ENCODE results near the gene COL5A1. TPM values are rescaled to one million over a fixed set of nuclear protein-coding genes. Genes with fewer than 3 reads are reported as not detected.
"Not testable (repeated sequence)": the region's sequence is repeated elsewhere in the genome, so short reads cannot be mapped to it uniquely, and the experiment has no call there.

COL5A1 gene
- total RNA-seq, 2 experiments from 2014 or later = 0.12 to 0.19 TPM

GRCh38 chr9:134712243-134712642 is 70.6 kb downstream of the COL5A1 start:
- ChIA-PET CTCF (no interaction called here), POLR2A (no interaction called here)
- Mint-ChIP-seq H3K27ac (no peak overlapping the region), H3K36me3 (no peaks in the 10 kb centered on the region), H3K4me1 (ENCODE audit: low read depth) (no peaks in the 10 kb centered on the region), H3K4me3 (no peak overlapping the region), H3K27me3 (no peaks in the 10 kb centered on the region), H3K9me3 (no peaks in the 10 kb centered on the region)
- DNase-seq = no peak
- intact Hi-C loops (cut with micrococcal nuclease) = no loop called here

DNA sequence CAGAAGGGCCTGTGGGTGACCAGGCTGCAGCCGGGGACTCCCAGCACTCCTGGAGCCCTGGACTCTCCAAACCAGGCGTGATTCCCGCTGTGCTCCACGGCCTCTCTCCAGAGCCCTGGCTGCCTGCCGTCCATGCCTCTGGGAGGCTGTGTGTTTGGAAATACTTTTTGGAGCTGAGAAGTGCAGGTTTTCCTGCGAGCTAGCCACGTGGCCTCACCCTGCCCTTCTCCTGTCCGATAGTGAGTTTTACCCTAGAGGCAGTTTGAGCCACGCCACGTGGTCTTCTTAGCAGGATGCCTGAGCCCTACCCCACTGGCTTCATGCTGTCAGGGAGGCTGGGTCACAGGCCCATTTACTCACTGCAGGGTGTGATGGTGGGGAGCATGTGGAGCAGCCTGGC is 71.3 kb downstream of the COL5A1 start:
- DNase-seq = no peak
- intact Hi-C loops (cut with micrococcal nuclease) = no loop called here
- H3K27ac Mint-ChIP-seq = no peak overlapping the region
- no peaks in the 10 kb centered on the region for H3K36me3 Mint-ChIP-seq
- ChIA-PET CTCF (no interaction called here), POLR2A (no interaction called here)
- H3K27me3 Mint-ChIP-seq = no peaks in the 10 kb centered on the region
- no peaks in the 10 kb centered on the region for H3K9me3 Mint-ChIP-seq
- no peak overlapping the region for H3K4me3 Mint-ChIP-seq
- no peaks in the 10 kb centered on the region for H3K4me1 Mint-ChIP-seq (ENCODE audit: low read depth)

DNA sequence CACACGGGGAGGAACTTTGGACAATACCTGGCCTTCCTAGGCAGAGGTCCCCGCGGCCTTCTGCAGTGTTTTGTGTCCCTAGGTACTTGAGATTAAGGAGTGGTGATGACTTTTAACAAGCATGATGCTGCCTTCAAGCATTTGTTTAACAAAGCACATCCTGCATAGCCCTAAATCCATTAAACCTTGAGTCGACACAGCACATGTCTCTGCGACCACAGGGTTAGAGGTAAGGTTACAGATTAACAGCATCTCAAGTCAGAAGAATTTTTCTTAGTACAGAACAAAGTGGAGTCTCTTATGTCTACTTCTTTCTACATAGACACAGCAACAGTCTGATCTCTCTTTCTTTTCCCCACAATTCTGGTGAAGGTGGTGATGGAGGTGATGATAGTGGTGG is 73.9 kb downstream of the COL5A1 start:
- H3K27me3 Mint-ChIP-seq; H3K27ac Mint-ChIP-seq; H3K4me1 Mint-ChIP-seq (ENCODE audit: low read depth); POLR2A ChIA-PET; DNase-seq; CTCF ChIA-PET; H3K9me3 Mint-ChIP-seq; H3K4me3 Mint-ChIP-seq; H3K36me3 Mint-ChIP-seq; intact Hi-C loops (cut with micrococcal nuclease): not testable (repeated sequence)

DNA sequence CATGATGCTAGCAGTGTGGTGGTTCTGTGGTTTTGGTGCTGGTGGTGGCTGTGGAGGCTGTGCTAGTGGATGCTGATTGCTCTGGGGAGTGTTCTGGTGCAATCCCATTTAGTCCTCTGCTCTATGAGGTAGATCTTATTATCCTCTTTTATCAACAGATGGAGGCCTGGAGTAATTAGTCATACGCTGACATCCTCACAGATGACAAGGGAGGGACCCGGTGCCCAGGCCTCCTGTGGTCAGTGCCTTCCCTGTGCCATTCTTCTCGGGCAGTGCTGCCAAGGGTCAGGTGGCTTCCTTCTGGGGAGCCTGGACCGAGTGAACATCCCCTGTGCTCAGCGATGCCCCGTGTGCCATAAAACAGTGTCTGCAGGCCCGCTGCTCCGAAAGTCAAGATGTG is 74.5 kb downstream of the COL5A1 start:
- ChIA-PET CTCF (no interaction called here), POLR2A (no interaction called here)
- intact Hi-C loops (cut with micrococcal nuclease) = no loop called here
- no peaks in the 10 kb centered on the region for H3K36me3 Mint-ChIP-seq
- no peaks in the 10 kb centered on the region for H3K27me3 Mint-ChIP-seq
- H3K4me1 Mint-ChIP-seq (ENCODE audit: low read depth) = no peaks in the 10 kb centered on the region
- no peak overlapping the region for H3K4me3 Mint-ChIP-seq
- DNase-seq = no peak
- no peaks in the 10 kb centered on the region for H3K9me3 Mint-ChIP-seq
- H3K27ac Mint-ChIP-seq = no peak overlapping the region

DNA sequence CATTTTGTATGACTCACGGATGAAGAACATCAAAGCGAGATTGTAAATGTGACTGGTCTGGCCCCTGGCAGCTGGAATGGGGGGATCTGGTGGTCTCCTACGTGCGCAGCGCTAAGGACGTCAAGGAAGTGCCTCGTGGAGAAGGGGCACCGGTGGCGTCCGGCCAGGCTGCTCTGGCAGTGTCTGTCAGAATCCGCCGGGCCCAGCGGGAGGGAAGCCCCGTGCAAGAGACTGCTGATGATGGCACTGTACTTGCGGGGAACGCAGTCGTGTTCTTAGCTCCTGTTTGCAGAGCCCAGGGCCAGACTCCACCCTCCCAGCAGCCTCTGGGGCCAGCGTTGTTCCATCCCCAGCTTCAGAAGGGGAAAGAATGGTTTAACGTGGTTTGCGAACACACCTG is 75.5 kb downstream of the COL5A1 start:
- Mint-ChIP-seq H3K9me3 (no peaks in the 10 kb centered on the region), H3K36me3 (no peaks in the 10 kb centered on the region), H3K27me3 (no peaks in the 10 kb centered on the region), H3K4me3 (no peak overlapping the region), H3K4me1 (ENCODE audit: low read depth) (no peaks in the 10 kb centered on the region), H3K27ac (no peak overlapping the region)
- ChIA-PET CTCF (no interaction called here), POLR2A (no interaction called here)
- intact Hi-C loops (cut with micrococcal nuclease) = no loop called here
- no peak for DNase-seq

DNA sequence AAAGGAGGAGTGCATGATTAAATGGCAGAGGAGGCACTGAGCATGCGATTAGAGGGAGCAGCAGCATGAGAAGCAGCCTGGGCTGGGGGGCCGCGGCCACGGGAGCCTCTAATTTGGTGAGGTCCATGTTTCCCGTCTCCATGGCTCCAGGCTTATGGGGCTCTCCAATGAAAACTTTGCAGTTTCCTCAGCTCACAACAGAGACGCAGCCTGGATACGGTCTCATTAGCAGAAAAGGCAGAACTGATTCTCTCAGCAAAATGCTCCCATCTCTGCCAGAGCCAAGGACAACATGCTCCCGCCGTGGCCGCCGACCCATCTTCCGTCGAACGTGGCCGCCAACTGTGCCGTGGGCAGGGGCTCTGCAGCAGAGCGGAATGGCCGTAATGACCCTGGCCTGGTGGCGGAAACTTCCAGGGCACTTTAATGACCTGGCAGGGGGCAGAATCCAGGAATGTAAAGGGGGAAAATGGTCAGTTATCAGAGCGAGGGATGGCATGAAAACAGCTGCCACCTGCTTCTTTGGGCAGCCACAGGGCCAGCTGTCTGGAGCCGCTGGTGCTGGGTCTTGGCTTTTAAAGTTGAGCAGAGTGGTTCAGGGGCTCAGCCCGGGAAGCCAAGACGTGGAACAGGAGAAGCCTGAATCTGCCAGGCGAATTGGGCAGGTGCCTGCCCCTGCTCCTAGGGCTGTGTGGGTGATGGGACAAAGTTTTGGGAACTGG is 76.5 kb downstream of the COL5A1 start:
- DNase-seq = no peak
- ChIA-PET CTCF (no interaction called here), POLR2A (no interaction called here)
- Mint-ChIP-seq H3K27me3 (peaks cover 3% of the 10 kb centered on the region), H3K27ac (no peak overlapping the region), H3K4me1 (ENCODE audit: low read depth) (no peaks in the 10 kb centered on the region), H3K9me3 (no peaks in the 10 kb centered on the region), H3K36me3 (no peaks in the 10 kb centered on the region), H3K4me3 (no peak overlapping the region)
- intact Hi-C loops (cut with micrococcal nuclease) = no loop called here

DNA sequence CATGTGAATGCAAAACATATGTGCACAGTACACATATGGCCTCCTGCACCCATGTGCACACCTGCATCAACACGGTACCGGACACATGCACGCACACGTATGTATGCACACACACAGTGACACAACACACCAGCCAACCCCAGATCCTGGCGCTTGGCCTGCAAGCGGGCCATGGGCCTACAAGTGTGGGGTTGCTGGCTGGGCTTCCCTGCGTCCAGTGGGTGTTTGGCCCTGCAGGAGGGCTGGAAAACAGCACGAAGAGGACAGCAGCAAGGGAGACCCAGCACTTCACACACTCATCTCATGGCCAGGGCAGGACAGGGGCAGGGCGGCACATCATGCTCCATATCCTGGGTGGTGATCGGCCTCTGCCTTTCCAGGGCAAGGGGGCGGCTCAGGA is 77.7 kb downstream of the COL5A1 start:
- Mint-ChIP-seq H3K27ac (no peak overlapping the region), H3K4me1 (ENCODE audit: low read depth) (no peaks in the 10 kb centered on the region), H3K36me3 (no peaks in the 10 kb centered on the region), H3K4me3 (no peak overlapping the region), H3K9me3 (no peaks in the 10 kb centered on the region), H3K27me3 (peaks cover 10% of the 10 kb centered on the region)
- DNase-seq = no peak
- ChIA-PET POLR2A (no interaction called here), CTCF (no interaction called here)
- intact Hi-C loops (cut with micrococcal nuclease) = no loop called here

GRCh38 chr9:134720136-134720753 is 78.6 kb downstream of the COL5A1 start:
- intact Hi-C loops (cut with micrococcal nuclease) = no loop called here
- ChIA-PET POLR2A (no interaction called here), CTCF (no interaction called here)
- Mint-ChIP-seq H3K27ac (no peak overlapping the region), H3K27me3 (peaks cover 10% of the 10 kb centered on the region), H3K9me3 (no peaks in the 10 kb centered on the region), H3K36me3 (no peaks in the 10 kb centered on the region), H3K4me3 (no peak overlapping the region), H3K4me1 (ENCODE audit: low read depth) (no peaks in the 10 kb centered on the region)
- no peak for DNase-seq

- no peak overlapping the region for H3K4me3 Mint-ChIP-seq
- no peak overlapping the region for H3K27ac Mint-ChIP-seq
- peaks cover 13% of the 10 kb centered on the region for H3K27me3 Mint-ChIP-seq
- peaks cover 3% of the 10 kb centered on the region for H3K4me1 Mint-ChIP-seq (ENCODE audit: low read depth)
- H3K9me3 Mint-ChIP-seq = no peaks in the 10 kb centered on the region
- CTCF ChIA-PET = no interaction called here
- intact Hi-C loops (cut with micrococcal nuclease) = no loop called here
- H3K36me3 Mint-ChIP-seq = no peaks in the 10 kb centered on the region
- POLR2A ChIA-PET = no interaction called here
- no peak for DNase-seq
Measured at GRCh38 chr9:134720796-134721195, 79.2 kb downstream of the COL5A1 start.

GRCh38 chr9:134721344-134721743 is 79.7 kb downstream of the COL5A1 start:
- no peaks in the 10 kb centered on the region for H3K36me3 Mint-ChIP-seq
- H3K27ac Mint-ChIP-seq = no peak overlapping the region
- H3K9me3 Mint-ChIP-seq = no peaks in the 10 kb centered on the region
- no peak for DNase-seq
- ChIA-PET POLR2A (no interaction called here), CTCF (no interaction called here)
- H3K4me1 Mint-ChIP-seq (ENCODE audit: low read depth) = peaks cover 3% of the 10 kb centered on the region
- peaks cover 13% of the 10 kb centered on the region for H3K27me3 Mint-ChIP-seq
- intact Hi-C loops (cut with micrococcal nuclease) = no loop called here
- no peak overlapping the region for H3K4me3 Mint-ChIP-seq

DNA sequence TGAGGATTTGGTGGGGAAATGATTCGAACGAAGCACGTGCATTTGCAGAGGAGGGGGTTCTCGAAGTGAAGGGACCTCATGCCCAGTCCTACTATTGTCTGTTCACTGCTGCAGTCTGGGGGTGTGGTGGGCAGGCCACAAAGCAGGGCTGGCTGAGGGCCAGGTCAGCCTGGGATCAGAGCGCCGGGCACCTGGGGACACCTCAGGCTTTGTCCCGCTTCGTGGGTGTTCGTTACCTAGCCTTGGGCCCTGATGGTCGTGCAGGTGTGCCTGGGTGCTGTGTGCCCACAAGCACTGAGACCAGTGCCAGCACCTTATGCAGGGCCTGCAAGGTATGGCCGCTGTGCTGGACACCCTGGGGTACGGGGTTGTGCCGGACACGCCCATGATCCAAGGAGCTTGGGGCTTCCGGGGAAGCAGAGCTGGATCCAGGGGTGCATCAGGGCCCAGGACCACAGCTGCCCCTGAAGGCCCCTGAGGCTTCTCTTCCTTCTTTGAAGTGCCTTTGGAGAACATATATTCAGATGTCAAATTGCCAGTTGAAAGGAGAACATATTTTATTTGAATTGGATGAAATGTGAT is 80.6 kb downstream of the COL5A1 start:
- peaks cover 13% of the 10 kb centered on the region for H3K27me3 Mint-ChIP-seq

DNA sequence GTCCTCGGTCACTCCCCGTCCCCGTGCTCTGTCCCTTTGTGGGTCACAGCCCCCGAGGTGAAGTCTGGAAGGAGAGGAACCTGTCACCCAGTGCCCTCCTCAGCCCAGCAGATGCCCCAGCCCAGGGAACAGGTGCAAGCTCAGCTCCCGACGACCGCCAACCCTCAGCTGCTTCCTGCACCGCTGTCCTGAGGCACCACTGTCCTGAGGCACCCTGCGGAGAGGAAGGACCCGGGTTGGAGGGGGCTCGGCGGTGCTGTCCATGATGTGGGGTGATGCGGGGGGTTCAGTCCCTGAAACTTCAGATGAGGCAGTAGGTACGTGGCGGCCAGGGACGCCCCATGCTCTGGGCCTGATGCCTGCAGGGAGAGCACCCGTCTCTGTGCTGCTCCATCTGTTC is 81.4 kb downstream of the COL5A1 start:
- no peaks in the 10 kb centered on the region for H3K9me3 Mint-ChIP-seq
- ChIA-PET POLR2A (no interaction called here), CTCF (interaction anchor here (0.7 kb wide), 1 partner anchor 32 kb away, joined by 3 read pairs; no protein-coding TSS in a partner anchor)
- peaks cover 13% of the 10 kb centered on the region for H3K27me3 Mint-ChIP-seq
- intact Hi-C loops (cut with micrococcal nuclease) = no loop called here
- DNase-seq = no peak
- H3K4me3 Mint-ChIP-seq = no peak overlapping the region
- no peak overlapping the region for H3K27ac Mint-ChIP-seq
- H3K36me3 Mint-ChIP-seq = no peaks in the 10 kb centered on the region
- H3K4me1 Mint-ChIP-seq (ENCODE audit: low read depth) = peaks cover 3% of the 10 kb centered on the region

More for the DNA sequence above, 80.6 kb downstream of the COL5A1 start:
- intact Hi-C loops (cut with micrococcal nuclease) = no loop called here
- POLR2A ChIA-PET = no interaction called here
- DNase-seq = no peak
- CTCF ChIA-PET = interaction anchor here (0.7 kb wide), 1 partner anchor 31 kb away, joined by 3 read pairs; no protein-coding TSS in a partner anchor
- no peaks in the 10 kb centered on the region for H3K9me3 Mint-ChIP-seq
- H3K4me3 Mint-ChIP-seq = no peak overlapping the region
- H3K27ac Mint-ChIP-seq = no peak overlapping the region
- no peaks in the 10 kb centered on the region for H3K36me3 Mint-ChIP-seq
- H3K4me1 Mint-ChIP-seq (ENCODE audit: low read depth) = peaks cover 3% of the 10 kb centered on the region

Data from activated CD4-positive, alpha-beta memory T cell treated with anti-CD3 and anti-CD28 coated beads for 36 hours (primary cell).